Endothelial cell of hepatic sinusoid (primary cell): ENCODE results near the gene NEUROD2.

Experiments used
- in situ Hi-C: cut with HindIII; loops from 2 replicates; pipeline ENCODE4 v1.10.0; 2017; ENCODE audit warnings: low sequenced_read_pairs

Gene NEUROD2

GRCh38 chr17:39636587-39636926 lies 28.8 kb upstream of the NEUROD2 start:
- in situ Hi-C loops = loop anchor here (5.0 kb wide), 2 partner anchors 51 to 59 kb away; partner anchors contain the start of gene PGAP3

GRCh38 chr17:39635614-39636176 lies 28.0 kb upstream of the NEUROD2 start:
- in situ Hi-C loops = loop anchor here (5.0 kb wide), 2 partner anchors 52 to 58 kb away; partner anchors contain the start of gene PGAP3

- in situ Hi-C loops = no loop called here
Observed at GRCh38 chr17:39634384-39634871, 26.7 kb upstream of the NEUROD2 start.

- in situ Hi-C loops = no loop called here
Observed at GRCh38 chr17:39633570-39634183, 26.0 kb upstream of the NEUROD2 start.

- in situ Hi-C loops = no loop called here
Observed at GRCh38 chr17:39632153-39632941, 24.6 kb upstream of the NEUROD2 start.

- in situ Hi-C loops = no loop called here
Observed at GRCh38 chr17:39631403-39631802, 23.7 kb upstream of the NEUROD2 start.

- in situ Hi-C loops = no loop called here
Observed at GRCh38 chr17:39629898-39630297, 22.2 kb upstream of the NEUROD2 start.

- in situ Hi-C loops = no loop called here
Observed at GRCh38 chr17:39629494-39629880, 21.8 kb upstream of the NEUROD2 start.

GRCh38 chr17:39628655-39629493 lies 21.2 kb upstream of the NEUROD2 start:
- in situ Hi-C loops = no loop called here

GRCh38 chr17:39627712-39628516 lies 20.2 kb upstream of the NEUROD2 start:
- in situ Hi-C loops = no loop called here

- in situ Hi-C loops = no loop called here
Observed at GRCh38 chr17:39627047-39627711, 19.5 kb upstream of the NEUROD2 start.

GRCh38 chr17:39626171-39627046 lies 18.7 kb upstream of the NEUROD2 start, which contains the start of gene PPP1R1B:
TSS of gene PPP1R1B (plus strand) at chr17:39626952. CDS start at chr17:39627393, 441 bp downstream.
- in situ Hi-C loops = no loop called here

GRCh38 chr17:39625198-39625785 lies 17.6 kb upstream of the NEUROD2 start:
- in situ Hi-C loops = no loop called here

GRCh38 chr17:39624313-39624712 lies 16.6 kb upstream of the NEUROD2 start:
- in situ Hi-C loops = no loop called here

GRCh38 chr17:39623356-39623950 lies 15.7 kb upstream of the NEUROD2 start:
- in situ Hi-C loops = no loop called here

- in situ Hi-C loops = no loop called here
Observed at GRCh38 chr17:39622380-39623006, 14.8 kb upstream of the NEUROD2 start.
